HL-60 (cell line): ENCODE measurements around the gene NFE2L3.

Experiments used
- DNase-seq, 2 experiments: peaks; one replicate each; pipeline ENCODE4 v3.0.0-alpha.2; 2010 to 2020; ENCODE audit warnings: low read depth in 1 of 2, low spot score in 1 of 2
- H3K27ac ChIP-seq: fragments of 250-450 bp; sonication (Bioruptor Pico); replicated peaks from 2 replicates; pipeline ENCODE4 v1.5.1; 2020; ENCODE audit warnings: mild to moderate bottlenecking, moderate library complexity
- H3K27me3 ChIP-seq: fragments of 250-450 bp; sonication (Bioruptor Pico); 2 replicates; pipeline ENCODE4 v1.5.1; 2021; ENCODE audit warnings: mild to moderate bottlenecking, moderate library complexity; ENCODE audit not compliant: insufficient read depth, poor library complexity, severe bottlenecking
- H3K4me3 ChIP-seq: replicated peaks from 2 replicates; pipeline ENCODE4 v1.5.1; 2011; ENCODE audit warnings: mild to moderate bottlenecking, control low read depth, low read length; ENCODE audit not compliant: insufficient read depth
- GABPA ChIP-seq: IDR thresholded peaks from 2 replicates; pipeline ENCODE4 v1.6.1; 2012; ENCODE audit warnings: low read depth
- POLR2AphosphoS5 ChIP-seq: IDR thresholded peaks from 2 replicates; pipeline ENCODE4 v1.6.1; 2012; ENCODE audit warnings: low read depth
- SPI1 ChIP-seq: IDR thresholded peaks from 2 replicates; pipeline ENCODE4 v1.6.1; 2012; ENCODE audit warnings: low read depth, mild to moderate bottlenecking, borderline replicate concordance
- TF ChIP-seq, protein P1 (sequence below): IDR thresholded peaks from one replicate; pipeline ENCODE4 v1.5.1; 2011; ENCODE audit warnings: low read length, control low read depth, inconsistent platforms; ENCODE audit not compliant: insufficient read depth
- TF ChIP-seq, protein P2 (sequence below): IDR thresholded peaks from 2 replicates; pipeline ENCODE4 v1.6.1; 2012; ENCODE audit warnings: low read depth; ENCODE audit not compliant: insufficient replicate concordance

Gene NFE2L3

DNA sequence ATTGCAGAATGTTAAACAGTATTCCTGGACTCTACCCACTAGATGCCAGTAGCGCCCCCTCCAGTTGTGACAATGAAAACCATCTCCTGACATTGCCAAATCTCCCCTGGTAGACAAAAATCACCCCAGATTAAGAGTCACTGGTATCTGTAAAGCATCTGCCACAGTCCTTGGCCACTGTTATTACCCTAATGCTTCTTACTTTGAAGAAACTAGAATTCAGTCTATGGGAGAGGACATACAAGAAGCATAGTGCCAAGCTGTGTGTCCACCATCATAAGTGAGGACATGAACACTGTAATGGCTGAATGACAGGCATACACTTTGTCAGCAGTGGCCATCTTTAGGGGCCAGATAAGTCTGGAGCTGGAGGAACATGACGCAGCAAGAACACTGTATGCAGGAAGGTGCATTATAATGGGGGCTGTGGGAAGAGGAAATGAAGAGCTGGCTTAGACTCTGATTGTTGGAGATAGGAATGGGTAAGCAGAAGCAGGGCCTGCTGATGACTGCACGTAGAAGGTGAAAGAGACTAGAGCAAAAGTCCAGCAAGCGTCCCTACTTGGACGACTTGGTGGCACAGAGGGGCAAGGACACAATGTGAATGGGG lies 82.0 kb downstream of the NFE2L3 start:
- no peak for DNase-seq
- no peak overlapping the region for H3K27ac ChIP-seq
- H3K4me3 ChIP-seq, result no peak overlapping the region
- no peaks in the 10 kb centered on the region for H3K27me3 ChIP-seq
- TF ChIP-seq GABPA (no peak), POLR2AphosphoS5 (no peak), SPI1 (no peak)
- TF ChIP-seq, protein P1, sequence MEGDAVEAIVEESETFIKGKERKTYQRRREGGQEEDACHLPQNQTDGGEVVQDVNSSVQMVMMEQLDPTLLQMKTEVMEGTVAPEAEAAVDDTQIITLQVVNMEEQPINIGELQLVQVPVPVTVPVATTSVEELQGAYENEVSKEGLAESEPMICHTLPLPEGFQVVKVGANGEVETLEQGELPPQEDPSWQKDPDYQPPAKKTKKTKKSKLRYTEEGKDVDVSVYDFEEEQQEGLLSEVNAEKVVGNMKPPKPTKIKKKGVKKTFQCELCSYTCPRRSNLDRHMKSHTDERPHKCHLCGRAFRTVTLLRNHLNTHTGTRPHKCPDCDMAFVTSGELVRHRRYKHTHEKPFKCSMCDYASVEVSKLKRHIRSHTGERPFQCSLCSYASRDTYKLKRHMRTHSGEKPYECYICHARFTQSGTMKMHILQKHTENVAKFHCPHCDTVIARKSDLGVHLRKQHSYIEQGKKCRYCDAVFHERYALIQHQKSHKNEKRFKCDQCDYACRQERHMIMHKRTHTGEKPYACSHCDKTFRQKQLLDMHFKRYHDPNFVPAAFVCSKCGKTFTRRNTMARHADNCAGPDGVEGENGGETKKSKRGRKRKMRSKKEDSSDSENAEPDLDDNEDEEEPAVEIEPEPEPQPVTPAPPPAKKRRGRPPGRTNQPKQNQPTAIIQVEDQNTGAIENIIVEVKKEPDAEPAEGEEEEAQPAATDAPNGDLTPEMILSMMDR, result no peak
- TF ChIP-seq, protein P2, sequence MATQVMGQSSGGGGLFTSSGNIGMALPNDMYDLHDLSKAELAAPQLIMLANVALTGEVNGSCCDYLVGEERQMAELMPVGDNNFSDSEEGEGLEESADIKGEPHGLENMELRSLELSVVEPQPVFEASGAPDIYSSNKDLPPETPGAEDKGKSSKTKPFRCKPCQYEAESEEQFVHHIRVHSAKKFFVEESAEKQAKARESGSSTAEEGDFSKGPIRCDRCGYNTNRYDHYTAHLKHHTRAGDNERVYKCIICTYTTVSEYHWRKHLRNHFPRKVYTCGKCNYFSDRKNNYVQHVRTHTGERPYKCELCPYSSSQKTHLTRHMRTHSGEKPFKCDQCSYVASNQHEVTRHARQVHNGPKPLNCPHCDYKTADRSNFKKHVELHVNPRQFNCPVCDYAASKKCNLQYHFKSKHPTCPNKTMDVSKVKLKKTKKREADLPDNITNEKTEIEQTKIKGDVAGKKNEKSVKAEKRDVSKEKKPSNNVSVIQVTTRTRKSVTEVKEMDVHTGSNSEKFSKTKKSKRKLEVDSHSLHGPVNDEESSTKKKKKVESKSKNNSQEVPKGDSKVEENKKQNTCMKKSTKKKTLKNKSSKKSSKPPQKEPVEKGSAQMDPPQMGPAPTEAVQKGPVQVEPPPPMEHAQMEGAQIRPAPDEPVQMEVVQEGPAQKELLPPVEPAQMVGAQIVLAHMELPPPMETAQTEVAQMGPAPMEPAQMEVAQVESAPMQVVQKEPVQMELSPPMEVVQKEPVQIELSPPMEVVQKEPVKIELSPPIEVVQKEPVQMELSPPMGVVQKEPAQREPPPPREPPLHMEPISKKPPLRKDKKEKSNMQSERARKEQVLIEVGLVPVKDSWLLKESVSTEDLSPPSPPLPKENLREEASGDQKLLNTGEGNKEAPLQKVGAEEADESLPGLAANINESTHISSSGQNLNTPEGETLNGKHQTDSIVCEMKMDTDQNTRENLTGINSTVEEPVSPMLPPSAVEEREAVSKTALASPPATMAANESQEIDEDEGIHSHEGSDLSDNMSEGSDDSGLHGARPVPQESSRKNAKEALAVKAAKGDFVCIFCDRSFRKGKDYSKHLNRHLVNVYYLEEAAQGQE, result no peak
